Fibroblast of skin of back (primary cell): ENCODE measurements around the gene SDF2.
A peak's percentile ranks its signal among the peaks of the same experiment; 100 is the strongest.
"Not testable (repeated sequence)": the region's sequence is repeated elsewhere in the genome, so short reads cannot be mapped to it uniquely, and the experiment has no call there.

Experiments
- DNase-seq: peaks from one replicate; pipeline ENCODE4 v3.0.0-alpha.2; 2013

The SDF2 gene

DNA sequence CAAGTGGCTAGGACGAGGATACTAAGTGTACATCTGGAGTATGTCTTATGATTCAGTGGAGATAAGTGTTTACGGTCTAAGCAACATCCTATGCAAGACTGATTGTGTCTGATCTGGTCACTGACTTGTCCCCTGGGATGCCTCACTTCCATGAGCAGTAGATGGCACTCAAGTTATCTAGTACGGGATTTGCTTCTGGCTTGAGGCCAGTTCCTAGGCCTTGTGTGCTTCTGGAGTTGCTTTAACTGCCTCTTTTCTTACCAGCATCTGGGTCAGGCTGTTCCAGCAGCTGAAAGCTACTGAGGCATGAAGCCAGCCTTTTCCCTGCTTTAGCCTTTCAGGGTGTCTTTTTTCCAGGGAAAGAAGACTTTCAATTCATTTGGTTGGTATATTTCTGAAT is 23.3 kb upstream of the SDF2 start:
- DNase-seq, result peak; percentile 30

DNA sequence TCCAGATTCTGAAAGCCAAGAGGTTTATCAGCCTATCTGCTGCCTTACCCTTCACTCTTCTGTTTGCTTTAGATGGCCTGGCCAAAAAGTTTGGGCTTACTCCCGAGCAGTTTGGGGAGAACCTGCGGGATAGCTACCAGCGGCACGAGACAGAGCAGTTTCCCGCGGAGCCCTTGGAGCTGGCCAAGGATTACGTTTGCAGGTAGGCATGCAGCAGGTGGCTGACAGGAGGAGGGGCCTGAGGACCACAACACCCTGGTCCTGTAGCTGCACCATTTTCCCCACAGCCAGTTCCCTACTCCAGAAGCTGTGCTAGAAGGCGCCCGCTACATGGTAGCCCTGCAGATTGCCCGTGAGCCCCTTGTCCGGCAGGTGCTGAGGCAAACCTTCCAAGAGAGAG is 20.9 kb upstream of the SDF2 start:
- no peak for DNase-seq

DNA sequence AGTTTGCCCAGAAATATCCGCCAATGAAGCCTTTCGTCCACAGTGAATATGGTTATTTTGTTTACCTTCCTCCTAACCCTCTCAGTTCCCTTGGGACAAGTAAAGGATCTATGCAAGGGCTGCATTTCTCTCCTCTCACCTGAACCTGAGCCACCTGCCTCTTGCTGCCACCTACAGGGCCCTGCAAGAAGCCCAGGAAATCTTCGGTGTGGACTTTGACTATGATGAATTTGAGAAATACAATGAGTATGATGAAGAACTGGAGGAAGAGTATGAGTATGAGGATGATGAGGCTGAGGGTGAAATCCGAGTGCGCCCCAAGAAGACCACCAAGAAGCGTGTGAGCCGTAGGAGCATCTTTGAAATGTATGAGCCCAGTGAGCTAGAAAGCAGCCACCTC is 14.3 kb upstream of the SDF2 start:
- no peak for DNase-seq

DNA sequence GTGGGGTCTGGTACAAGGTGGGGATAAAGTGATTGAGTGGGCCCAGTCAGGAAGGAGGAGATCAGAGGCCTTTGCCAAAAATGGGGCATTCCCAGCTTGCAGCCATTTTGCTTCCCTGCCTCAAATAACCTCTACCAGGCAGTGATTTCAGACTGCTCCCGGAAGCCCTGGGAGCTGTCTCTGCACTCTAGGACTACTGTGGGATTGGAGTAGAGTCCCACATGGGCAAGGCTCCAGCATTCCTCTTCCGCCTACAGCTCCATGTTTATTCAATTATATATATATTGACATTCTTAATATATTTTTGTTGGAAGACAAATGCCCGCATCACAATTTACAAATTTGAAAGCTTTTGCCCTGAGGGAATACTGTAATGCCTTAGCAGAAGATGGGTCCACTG is 13.8 kb upstream of the SDF2 start:
- DNase-seq, result peak; percentile 27

DNA sequence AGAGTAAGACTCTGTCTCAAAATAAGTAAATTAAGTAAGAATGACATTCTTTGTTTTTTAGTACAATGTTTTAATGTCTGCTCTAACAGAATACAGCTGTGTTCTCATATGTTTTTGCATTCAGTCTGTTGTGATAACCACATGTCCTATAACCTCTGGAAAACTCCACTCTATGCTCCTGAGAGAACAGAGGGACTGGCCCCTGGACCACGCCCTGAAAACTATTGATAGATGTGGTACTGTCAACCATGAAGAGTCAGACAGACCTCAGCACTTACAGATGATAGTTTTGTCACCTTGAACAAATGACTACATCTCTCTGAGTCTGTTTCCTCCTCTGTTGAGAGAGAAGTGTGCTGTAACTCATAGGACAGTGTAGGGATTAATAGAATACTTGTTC is 8.2 kb upstream of the SDF2 start:
- DNase-seq, result no peak

DNA sequence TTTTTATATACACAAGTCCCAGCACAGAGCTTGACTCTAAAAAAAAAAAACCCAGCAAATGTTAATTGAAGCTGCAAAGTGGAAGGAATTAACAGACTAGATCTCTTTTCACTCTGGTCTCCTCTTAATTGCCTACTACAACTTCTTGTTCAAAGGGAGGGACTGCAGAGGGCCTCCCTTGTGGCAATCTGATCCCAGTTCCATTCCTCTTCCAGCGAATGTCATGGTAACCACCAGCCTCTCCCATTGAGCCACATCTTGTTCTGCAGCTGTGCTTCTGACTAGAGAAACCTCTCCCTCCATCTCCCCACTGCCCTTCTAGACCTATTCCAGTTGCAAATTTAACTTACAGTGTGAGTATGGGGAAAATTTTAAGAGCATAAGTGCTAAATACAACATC is 6.2 kb upstream of the SDF2 start:
- no peak for DNase-seq

DNA sequence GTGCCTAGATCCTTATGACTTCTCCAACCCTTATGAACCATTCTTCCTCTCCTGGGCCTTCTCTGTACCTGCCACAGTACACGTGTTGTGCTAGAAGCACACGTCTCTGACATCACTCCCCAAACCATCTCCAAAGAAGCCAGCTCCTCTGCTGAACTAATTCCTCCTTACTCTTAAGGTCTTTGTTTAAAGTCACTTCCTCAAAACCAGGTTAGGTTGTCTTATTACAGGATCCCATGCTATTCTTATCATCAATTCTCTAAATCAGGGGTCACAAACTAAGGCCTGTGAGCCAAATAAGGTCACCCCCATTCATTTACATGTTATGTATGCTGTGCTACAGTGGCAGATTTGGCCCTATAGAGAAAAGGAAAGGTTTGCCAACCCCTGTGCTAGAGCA is 4.3 kb upstream of the SDF2 start:
- no peak for DNase-seq

DNA sequence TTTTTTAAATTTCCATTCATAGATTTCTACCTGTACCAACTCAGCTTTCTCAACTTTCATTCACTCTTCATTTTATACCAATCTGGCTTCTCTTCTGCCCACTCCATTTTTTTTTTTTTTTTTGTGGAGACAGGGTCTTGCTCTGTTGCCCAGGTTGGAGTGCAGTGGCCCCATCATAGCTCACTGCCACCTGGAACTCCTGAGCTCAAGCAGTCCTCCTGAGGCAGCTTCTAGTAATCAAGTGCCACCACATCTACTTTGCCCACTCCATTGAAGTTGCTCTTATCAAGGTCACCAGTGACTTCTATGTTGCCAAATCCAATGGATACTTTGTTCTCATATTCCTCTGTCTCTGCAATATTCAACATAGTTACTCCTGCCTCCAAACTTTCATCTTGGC is 2.0 kb upstream of the SDF2 start:
- DNase-seq, result no peak

DNA sequence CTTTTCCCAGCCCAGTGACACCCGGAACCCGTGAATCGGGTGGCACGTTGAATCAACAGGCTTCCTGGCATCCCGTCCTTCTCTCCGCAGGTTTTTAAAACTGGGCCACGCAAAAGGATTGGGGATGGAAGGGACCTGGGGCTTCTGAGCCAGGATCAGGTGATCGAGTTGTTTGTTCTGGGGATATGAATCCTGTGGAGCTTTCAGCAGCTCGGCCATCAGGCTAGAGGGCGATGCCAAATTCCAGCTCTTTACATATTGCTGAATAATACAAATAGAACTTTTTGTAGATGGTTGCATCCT is 772 bp upstream of the SDF2 start:
- DNase-seq, result no peak

DNA sequence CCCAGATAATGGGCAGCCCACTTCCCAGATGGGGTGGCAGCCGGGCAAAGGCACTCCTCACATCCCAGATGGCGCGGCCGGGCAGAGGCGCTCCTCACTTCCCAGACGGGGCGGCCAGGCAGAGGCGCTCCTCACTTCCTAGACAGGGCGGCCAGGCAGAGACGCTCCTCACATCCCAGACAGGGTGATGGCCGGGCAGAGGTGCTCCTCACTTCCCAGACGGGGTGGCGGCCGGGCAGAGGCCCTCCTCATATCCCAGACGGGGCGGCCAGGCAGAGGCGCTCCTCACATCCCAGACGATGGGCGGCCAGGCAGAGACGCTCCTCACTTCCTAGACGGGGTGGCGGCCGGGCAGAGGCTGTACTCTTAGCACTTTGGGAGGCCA is 2.2 kb downstream of the SDF2 start:
- not testable (repeated sequence) for DNase-seq

DNA sequence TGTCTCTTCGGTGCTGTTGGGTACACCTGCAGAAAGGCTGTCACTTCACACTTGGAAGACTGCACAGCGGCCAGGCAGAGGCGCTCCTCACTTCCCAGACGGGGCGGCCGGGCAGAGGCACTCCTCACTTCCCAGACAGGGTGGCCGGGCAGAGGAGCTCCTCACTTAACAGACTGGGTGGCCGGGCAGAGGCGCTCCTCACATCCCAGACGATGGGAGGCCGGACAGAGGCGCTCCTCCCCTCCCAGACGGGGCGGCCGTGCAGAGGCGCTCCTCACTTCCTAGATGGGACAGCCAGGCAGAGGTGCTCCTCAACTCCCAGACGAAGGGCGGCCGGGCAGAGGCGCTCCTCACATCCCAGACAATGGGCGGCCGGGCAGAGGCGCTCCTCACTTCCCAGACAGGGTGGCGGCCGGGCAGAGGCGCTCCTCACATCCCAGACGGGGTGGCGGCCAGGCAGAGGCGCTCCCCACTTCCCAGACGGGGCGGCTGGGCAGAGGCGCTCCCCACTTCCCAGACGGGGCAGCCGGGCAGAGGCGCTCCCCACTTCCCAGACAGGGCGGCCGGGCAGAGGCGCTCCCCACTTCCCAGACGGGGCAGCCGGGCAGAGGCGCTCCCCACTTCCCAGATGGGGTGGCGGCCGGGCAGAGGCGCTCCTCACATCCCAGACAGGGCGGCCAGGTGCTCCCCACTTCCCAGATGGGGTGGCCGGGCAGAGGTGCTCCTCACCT is 2.8 kb downstream of the SDF2 start:
- not testable (repeated sequence) for DNase-seq

DNA sequence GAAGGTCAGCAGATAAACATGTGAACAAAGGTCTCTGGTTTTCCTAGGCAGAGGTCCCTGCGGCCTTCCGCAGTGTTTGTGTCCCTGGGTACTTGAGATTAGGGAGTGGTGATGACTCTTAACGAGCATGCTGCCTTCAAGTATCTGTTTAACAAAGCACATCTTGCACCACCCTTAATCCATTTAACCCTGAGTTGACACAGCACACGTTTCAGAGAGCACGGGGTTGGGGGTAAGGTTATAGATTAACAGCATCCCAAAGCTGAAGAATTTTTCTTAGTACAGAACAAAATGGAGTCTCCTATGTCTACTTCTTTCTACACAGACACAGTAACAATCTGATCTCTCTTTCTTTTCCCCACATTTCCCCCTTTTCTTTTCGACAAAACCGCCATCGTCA is 3.4 kb downstream of the SDF2 start:
- not testable (repeated sequence) for DNase-seq

DNA sequence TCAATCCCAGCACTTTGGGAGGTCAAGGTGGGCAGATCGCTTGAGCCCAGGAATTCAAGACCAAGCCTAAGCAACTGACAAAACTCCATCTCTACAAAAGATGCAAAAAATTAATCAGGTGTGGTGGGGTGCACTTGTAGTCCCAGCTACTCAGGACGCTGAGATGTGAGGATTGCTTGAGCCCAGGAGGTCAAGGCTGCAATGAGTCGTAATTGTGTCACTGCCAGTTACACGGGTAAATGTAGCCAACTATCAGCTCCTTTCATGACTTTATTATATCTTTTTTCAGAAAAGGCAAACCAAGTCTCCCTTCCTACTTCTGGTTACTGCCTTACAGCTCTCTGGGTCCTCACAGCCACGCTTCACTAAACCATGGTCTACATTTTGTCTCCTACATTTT is 4.0 kb downstream of the SDF2 start:
- peak; percentile 7 for DNase-seq

DNA sequence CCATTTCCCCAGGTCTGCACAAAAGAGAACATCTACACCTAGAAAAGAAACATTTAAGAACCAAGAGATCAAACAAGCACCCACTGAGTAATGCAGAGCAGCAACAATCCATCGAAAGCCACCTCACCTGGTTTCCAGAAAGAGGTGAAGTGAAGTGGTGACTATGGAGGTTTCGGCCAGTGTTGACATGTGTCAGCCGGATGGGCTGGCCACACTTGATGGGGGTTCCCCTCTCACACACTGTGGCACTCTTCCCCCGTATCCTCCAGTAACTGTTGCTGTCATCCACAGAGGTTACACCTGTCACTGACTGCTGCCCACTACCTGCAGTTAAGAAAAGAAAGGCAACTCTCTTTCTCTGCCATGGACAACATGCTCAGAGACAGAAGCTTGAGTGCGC is 6.5 kb downstream of the SDF2 start:
- DNase-seq, result no peak

DNA sequence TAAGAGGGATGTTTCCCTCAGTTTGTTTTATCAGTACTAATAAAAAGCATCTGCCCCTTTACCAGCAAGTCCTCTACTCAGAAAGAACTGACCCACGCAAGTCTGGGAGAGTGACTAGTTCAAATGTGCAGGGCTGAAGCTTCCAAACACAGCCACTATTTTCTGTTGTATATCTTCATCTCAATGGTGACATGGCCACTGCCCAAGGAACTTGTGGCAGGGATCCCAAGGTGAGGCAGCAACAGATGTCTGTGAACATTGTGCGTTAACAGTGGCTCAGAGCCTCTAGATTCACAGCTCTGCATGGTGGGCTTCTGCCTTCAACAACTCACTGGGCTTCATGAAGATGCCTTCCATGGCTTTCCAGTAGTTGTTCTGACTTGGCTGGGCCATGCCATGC is 13.0 kb downstream of the SDF2 start:
- DNase-seq, result no peak

DNA sequence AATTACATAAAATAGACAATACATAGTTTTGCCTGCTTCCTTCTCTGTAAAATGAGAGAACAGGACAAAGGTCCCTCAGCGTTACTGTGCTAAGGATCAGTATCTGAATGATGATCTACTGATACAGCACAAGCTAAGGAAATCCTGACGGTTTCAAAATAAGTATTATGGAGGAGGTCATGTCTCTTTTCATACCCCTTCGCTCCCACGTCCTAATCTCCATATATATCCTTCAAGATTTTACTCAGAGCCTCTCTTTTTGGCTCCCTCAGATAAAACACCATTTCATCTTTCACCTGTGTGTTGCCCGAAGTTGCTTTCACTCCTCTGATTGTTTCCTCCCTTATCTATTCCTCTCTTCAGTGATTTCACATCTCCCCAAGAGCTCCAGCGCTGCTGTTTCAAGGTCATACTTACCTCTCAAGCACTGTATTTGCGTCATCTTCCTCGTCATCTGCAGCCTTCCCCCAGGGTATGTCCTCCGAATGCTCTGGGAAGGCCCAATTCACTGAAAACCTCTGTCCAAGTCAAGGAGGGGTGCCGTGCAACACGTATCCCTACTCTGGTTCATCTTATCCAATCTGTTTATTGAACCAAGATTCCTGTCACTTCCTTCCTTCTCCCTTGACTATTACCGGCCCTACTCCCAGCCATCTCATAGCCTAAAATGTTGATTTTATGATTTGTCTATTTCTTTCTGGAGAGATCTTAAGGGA is 15.5 kb downstream of the SDF2 start:
- DNase-seq, result no peak

DNA sequence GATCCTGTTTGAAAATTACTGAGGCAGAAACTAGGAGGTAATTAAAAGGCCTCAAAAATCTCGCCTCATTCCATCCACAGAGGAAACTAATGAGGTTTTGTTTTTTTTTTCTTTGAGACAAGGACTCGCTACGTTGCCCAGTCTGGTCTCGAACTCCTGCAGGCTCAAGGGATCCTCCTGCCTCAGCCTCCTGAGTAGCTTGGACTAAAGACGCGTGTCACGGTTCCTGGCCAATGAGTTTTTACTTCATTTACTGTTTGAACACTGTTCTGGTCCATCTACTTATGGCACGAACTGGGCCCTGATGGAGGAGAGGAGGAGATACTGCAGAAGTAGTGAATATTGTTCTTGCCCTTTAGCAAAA is 16.1 kb downstream of the SDF2 start:
- DNase-seq, result no peak

DNA sequence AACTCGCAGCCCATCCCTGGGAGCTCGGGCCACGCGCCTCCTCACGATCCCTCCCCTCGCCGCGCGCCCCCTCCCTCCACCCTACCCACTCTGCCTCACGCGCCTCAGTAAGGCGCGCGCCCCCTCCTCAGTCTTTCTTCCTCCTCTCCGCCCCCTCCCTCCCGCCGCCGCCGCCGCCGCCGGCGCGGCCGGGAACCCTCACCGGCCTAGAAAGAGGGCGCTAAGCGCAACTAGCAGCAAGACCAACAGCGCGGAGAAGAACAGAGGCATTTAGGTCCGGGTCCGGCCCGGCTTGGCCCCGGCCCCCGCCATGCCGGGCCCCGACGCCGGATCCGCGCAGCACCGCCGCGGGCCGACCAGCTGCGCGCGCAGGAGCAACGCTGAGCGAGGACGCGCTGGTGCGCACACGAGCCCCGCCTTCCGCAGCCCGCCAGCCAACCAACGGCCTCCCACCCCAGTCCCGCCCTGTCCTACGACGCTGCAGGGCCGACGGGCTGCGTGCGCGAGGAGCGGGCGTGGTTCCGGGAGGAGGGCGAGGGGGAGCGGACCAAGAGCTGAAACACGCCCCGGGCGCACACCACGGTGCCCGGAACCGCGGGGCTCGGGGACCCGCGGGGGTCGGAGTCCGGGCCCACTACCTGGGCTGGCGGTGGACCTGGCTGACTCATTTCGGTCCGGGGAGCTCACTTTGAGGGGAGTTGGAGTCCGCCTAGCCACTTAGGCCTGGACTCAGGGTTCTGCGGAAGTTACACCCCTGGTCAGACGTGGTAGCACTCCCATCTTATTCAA is 16.7 kb downstream of the SDF2 start, which contains the start of gene BLTP2:
BLTP2 (minus strand) TSS at position 372 of the 789 bp plus-strand sequence; CDS start at position 270, 102 bp downstream.
- peak; percentile 95 for DNase-seq

DNA sequence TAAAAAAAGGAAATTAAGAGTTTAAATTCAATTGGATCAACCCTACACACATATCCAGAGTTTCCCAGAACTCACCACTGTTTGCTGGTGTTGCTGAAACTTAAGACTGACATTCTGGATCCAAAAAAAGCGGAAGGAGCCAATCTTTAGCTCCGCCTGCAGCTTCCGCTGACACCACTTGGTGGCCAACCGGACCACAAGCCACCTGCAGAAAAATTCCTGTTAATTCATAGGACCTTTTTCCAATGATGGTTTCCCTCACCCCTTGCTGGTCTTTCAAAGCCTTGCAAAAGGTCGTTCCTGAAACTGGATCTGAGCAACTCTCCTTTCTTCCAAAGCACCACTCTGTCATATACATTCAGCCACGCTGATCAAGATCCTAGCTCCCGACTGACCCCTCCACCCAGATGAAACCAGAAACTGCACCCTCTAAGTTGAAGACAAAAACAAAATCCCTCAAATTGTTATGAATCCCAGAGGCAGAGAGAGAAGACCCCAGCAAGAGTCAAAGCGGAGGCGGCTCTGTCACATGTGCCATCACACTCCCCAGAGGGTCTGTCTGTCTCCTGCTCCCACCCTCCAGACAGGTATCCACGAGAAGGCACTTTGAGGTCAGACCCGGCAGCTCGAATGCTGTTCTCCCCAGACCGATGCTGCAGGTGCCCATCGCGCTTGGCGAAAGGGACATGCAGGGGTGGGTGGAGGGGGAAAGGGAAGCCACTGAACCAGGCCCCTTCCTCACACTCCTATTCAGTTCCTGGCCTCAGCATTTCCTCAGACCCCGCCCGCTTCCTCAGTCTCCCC is 17.5 kb downstream of the SDF2 start:
- peak; percentile 58 for DNase-seq

DNA sequence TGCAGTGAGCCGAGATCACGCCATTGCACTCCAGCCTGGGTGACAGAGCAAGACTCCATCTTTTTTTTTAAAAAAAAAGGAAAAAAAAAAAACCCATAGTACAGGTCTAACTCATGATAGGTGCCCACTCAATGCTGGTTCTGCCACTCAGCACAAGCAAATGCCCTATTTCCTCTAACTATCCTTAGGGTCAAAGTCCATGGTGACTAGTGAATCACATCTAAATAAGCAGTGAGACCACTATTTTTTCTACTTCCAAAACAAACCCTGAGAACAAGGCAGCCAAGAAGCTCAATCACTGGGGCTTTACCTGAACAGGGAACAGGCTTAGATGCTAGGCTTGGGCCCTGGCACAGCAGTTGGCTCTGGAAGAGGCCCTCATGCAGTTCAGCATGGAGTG is 20.1 kb downstream of the SDF2 start:
- DNase-seq, result no peak

DNA sequence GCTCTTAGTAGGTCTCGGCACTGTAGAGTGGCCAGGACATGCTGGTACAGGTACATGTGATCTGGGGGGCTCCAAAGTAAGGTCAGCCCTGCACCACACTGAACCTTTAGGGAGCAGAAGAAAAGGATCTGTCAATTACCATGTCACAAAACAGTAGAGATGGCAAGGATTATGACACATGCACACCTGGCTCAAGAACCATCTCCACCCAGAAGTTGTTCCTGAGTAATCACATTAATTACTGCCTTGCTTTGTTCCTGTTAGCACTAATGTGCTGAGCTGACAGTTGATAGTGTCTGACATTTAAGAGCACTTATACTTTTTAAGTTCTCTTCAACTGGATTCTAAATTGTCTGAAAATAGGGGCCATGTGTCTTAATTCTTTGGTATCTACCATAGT is 26.2 kb downstream of the SDF2 start:
- DNase-seq, result no peak

DNA sequence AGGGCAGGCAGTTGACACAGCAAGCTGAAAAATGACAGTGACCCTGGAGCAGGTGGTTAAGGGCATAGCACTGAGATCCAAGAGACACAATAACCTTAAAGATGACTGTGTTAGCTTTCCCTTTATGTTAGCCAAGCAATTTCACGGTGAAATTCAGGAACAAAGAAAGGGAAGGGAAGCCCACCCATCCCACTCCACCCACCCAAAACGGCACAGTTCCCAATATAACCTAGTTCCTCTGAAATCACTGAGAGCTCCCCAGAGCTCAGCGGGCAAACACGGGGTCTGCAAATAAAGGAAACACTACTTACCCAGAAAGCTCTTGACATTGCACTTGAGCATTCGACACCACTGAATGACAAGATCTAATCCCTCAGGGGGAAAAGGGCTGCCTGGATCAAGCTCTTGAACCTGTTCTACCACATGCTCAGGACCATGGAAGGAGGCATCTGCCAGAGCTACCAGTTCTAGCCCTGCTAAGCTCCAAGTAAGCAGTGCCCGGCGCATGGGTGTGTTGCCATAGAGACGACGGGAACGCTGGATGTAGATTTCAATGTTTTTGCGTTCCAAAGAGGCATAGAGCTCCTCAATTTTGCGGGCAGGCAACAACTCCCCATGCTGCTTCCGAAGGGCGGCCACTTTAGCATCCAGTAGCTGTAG is 27.4 kb downstream of the SDF2 start:
- no peak for DNase-seq
